ENCODE data around the gene ZNF208. TPM values are rescaled to one million over a fixed set of nuclear protein-coding genes. Genes with fewer than 3 reads are reported as not detected.
"Not testable (repeated sequence)": the region's sequence is repeated elsewhere in the genome, so short reads cannot be mapped to it uniquely, and the experiment has no call there.

ZNF208 gene
- total RNA-seq, 8 experiments from 2014 or later = 0.05 to 0.71 (median 0.41) TPM; not detected in 3

- Histone ChIP-seq H3K27ac (no peak overlapping the region), H3K4me3 (no peak overlapping the region), H3K4me1 (replicated peaks in 1 of 2) (no peaks in the 10 kb centered on the region)
- WGBS, 10 experiments = 0 to 81% (median 60%) methylated on average over 1 to 2 of the region's 2 CpGs; no CpG with 5 or more reads in 5 of the 10 experiments
- in situ Hi-C loops (cut with MboI; ENCODE audit: low pct_unique_long_range_greater_than_20kb in 2 of 9, low sequenced_read_pairs in 9 of 9, unreplicated experiment in 9 of 9) = no loop called here
- no peak for ATAC-seq (replicated peaks in 6 of 8)
Measured at GRCh38 chr19:21912654-21913053, 98.1 kb downstream of the ZNF208 start.

- Histone ChIP-seq H3K27ac (no peak overlapping the region), H3K4me1 (replicated peaks in 1 of 2) (no peaks in the 10 kb centered on the region), H3K4me3 (no peak overlapping the region)
- ATAC-seq (replicated peaks in 6 of 8) = no peak
- in situ Hi-C loops (cut with MboI; ENCODE audit: low pct_unique_long_range_greater_than_20kb in 2 of 9, low sequenced_read_pairs in 9 of 9, unreplicated experiment in 9 of 9) = no loop called here
- WGBS, 10 experiments = 0 to 33% (median 16%) methylated on average over 1 to 2 of the region's 2 CpGs; no CpG with 5 or more reads in 4 of the 10 experiments
Measured at GRCh38 chr19:21910318-21910717, 100.4 kb downstream of the ZNF208 start.

GRCh38 chr19:21908066-21908465 lies 102.7 kb downstream of the ZNF208 start:
- no peak for ATAC-seq (replicated peaks in 6 of 8)
- WGBS, 10 experiments = 17 to 80% (median 60%) methylated on average over 1 to 3 of the region's 3 CpGs; no CpG with 5 or more reads in 3 of the 10 experiments

GRCh38 chr19:21907516-21907915 lies 103.2 kb downstream of the ZNF208 start:
- H3K4me1 ChIP-seq (replicated peaks in 1 of 2) = no peaks in the 10 kb centered on the region
- 20 to 63% (median 47%) methylated on average over 1 to 3 of the region's 4 CpGs; no CpG with 5 or more reads in 5 of the 10 experiments for WGBS, 10 experiments
- no peak overlapping the region for H3K27ac ChIP-seq
- in situ Hi-C loops (cut with MboI; ENCODE audit: low pct_unique_long_range_greater_than_20kb in 2 of 9, low sequenced_read_pairs in 9 of 9, unreplicated experiment in 9 of 9) = no loop called here
- ATAC-seq (replicated peaks in 6 of 8) = no peak
- no peak overlapping the region for H3K4me3 ChIP-seq

More at GRCh38 chr19:21908066-21908465, 102.7 kb downstream of the ZNF208 start:
- no peak overlapping the region for H3K27ac ChIP-seq
- in situ Hi-C loops (cut with MboI; ENCODE audit: low pct_unique_long_range_greater_than_20kb in 2 of 9, low sequenced_read_pairs in 9 of 9, unreplicated experiment in 9 of 9) = no loop called here
- H3K4me1 ChIP-seq (replicated peaks in 1 of 2) = no peaks in the 10 kb centered on the region
- H3K4me3 ChIP-seq = no peak overlapping the region

- ATAC-seq (replicated peaks in 6 of 8) = no peak
- H3K4me3 ChIP-seq = no peak overlapping the region
- no peak overlapping the region for H3K27ac ChIP-seq
- in situ Hi-C loops (cut with MboI; ENCODE audit: low pct_unique_long_range_greater_than_20kb in 2 of 9, low sequenced_read_pairs in 9 of 9, unreplicated experiment in 9 of 9) = no loop called here
- no peaks in the 10 kb centered on the region for H3K4me1 ChIP-seq (replicated peaks in 1 of 2)
- 13 to 20% (median 20%) methylated on average over 1 of the region's 1 CpG; no CpG with 5 or more reads in 6 of the 10 experiments for WGBS, 10 experiments
Measured at GRCh38 chr19:21902571-21902970, 108.2 kb downstream of the ZNF208 start.

DNA sequence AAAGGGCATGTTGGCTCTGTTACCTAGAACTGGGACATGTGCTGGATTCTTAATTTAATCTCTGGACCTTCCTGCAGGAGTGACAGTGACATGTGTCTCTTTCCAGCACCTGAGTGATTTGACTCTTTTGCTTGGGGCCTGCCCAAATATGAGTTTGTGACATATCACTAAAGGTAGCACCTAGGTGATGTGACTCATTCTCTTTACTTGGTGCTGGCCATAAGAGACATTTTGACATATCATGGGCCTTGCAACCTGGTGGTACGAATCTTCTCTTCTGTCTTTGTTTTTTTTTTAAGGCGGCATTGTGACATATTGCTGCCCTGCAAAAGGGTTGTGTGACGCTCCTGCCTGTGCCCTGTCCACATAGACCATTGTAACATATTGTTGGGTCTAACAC lies 108.9 kb downstream of the ZNF208 start:
- ATAC-seq (replicated peaks in 6 of 8) = no peak
- in situ Hi-C loops (cut with MboI; ENCODE audit: low pct_unique_long_range_greater_than_20kb in 2 of 9, low sequenced_read_pairs in 9 of 9, unreplicated experiment in 9 of 9) = no loop called here
- 0 to 80% (median 40%) methylated on average over 1 to 3 of the region's 3 CpGs; no CpG with 5 or more reads in 3 of the 10 experiments for WGBS, 10 experiments

GRCh38 chr19:21900401-21900800 lies 110.3 kb downstream of the ZNF208 start:
- H3K27ac ChIP-seq = no peak overlapping the region
- 0 to 60% (median 14%) methylated on average over 1 of the region's 1 CpG; no CpG with 5 or more reads in 7 of the 10 experiments for WGBS, 10 experiments
- no peaks in the 10 kb centered on the region for H3K4me1 ChIP-seq (replicated peaks in 1 of 2)
- no peak overlapping the region for H3K4me3 ChIP-seq
- no peak for ATAC-seq (replicated peaks in 6 of 8)
- in situ Hi-C loops (cut with MboI; ENCODE audit: low pct_unique_long_range_greater_than_20kb in 2 of 9, low sequenced_read_pairs in 9 of 9, unreplicated experiment in 9 of 9) = no loop called here

More for the DNA sequence above, 108.9 kb downstream of the ZNF208 start:
- no peak overlapping the region for H3K27ac ChIP-seq
- no peak overlapping the region for H3K4me3 ChIP-seq
- H3K4me1 ChIP-seq (replicated peaks in 1 of 2) = no peaks in the 10 kb centered on the region

DNA sequence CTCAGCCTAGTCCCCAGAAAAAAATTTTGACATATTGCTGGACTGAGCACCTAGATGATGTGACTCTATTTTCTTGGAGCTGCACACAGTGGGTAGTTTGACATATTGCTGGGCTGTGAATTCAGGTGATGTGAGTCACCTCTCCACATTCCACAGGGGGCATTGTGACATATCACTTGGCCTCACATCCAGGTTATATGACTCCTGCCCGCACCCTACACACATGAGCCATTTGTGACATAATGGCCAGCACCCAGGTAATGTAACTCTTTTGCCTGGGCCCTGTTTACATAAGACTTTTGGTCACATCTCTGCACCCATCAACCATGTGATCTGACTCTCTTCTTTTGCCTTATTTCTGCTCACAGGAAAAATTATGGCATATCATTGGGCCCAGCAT lies 119.7 kb downstream of the ZNF208 start:
- Histone ChIP-seq H3K4me1 (replicated peaks in 1 of 2) (no peaks in the 10 kb centered on the region), H3K27ac (no peak overlapping the region)
- WGBS, 10 experiments = 0 to 83% (median 33%) methylated on average over 1 of the region's 1 CpG; no CpG with 5 or more reads in 5 of the 10 experiments

DNA sequence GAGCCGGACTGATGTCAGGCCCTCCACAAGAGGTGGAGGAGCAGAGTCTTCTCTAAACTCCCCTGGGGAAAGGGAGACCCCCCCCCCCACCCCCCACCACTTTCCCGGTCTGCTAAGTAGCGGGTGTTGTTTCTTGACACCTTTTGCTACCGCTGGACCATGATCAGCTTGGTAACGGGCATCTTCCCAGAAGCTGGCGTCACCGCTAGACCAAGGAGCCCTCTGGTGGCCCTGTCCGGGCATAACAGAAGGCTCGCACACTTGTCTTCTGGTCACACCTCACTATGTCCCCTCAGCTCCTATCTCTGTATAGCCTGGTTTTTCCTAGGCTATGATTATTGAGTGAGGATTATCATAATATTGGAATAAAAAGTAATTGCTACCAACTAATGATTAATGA lies 120.7 kb downstream of the ZNF208 start:
- H3K4me3 ChIP-seq; H3K27ac ChIP-seq; in situ Hi-C loops (cut with MboI; ENCODE audit: low pct_unique_long_range_greater_than_20kb in 2 of 9, low sequenced_read_pairs in 9 of 9, unreplicated experiment in 9 of 9); H3K4me1 ChIP-seq (replicated peaks in 1 of 2); ATAC-seq (replicated peaks in 6 of 8): not testable (repeated sequence)
- no CpG with 5 or more reads among the region's 9 CpGs for WGBS, 10 experiments

More for the DNA sequence above, 119.7 kb downstream of the ZNF208 start:
- in situ Hi-C loops (cut with MboI; ENCODE audit: low pct_unique_long_range_greater_than_20kb in 2 of 9, low sequenced_read_pairs in 9 of 9, unreplicated experiment in 9 of 9) = no loop called here
- no peak overlapping the region for H3K4me3 ChIP-seq
- no peak for ATAC-seq (replicated peaks in 6 of 8)

- H3K4me1 ChIP-seq (replicated peaks in 1 of 2); ATAC-seq (replicated peaks in 6 of 8); H3K27ac ChIP-seq; H3K4me3 ChIP-seq; in situ Hi-C loops (cut with MboI; ENCODE audit: low pct_unique_long_range_greater_than_20kb in 2 of 9, low sequenced_read_pairs in 9 of 9, unreplicated experiment in 9 of 9): not testable (repeated sequence)
- WGBS, 10 experiments = 0 to 75% (median 9%) methylated on average over 1 to 2 of the region's 2 CpGs; no CpG with 5 or more reads in 2 of the 10 experiments
Measured at GRCh38 chr19:21885516-21885915, 125.2 kb downstream of the ZNF208 start.

DNA sequence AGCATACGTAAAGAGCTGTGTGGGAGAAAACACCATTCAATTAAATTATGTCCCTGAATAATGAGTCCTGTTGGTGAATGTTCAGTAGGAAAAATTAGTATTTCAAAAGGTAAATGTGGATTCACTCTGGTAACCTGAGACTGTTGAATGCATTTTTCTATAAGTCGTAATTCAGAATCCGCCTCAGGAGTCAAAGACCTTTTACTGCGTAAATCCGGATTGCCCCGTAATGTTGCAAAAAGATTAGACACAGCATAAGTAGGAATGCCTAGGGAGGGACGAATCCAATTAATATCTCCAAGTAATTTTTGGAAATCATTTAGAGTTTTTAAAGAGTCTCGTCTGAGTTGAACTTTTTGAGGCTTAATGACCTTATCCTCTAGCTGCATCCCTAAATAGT lies 126.0 kb downstream of the ZNF208 start:
- ATAC-seq (replicated peaks in 6 of 8); H3K4me1 ChIP-seq (replicated peaks in 1 of 2); H3K4me3 ChIP-seq; in situ Hi-C loops (cut with MboI; ENCODE audit: low pct_unique_long_range_greater_than_20kb in 2 of 9, low sequenced_read_pairs in 9 of 9, unreplicated experiment in 9 of 9); H3K27ac ChIP-seq: not testable (repeated sequence)
- 8 to 100% (median 70%) methylated on average over 1 to 8 of the region's 8 CpGs; no CpG with 5 or more reads in 1 of the 10 experiments for WGBS, 10 experiments

GRCh38 chr19:21883516-21883915 lies 127.2 kb downstream of the ZNF208 start:
- no peak for ATAC-seq (replicated peaks in 6 of 8)
- Histone ChIP-seq H3K4me1 (replicated peaks in 1 of 2) (no peaks in the 10 kb centered on the region), H3K27ac (no peak overlapping the region), H3K4me3 (no peak overlapping the region)
- in situ Hi-C loops (cut with MboI; ENCODE audit: low pct_unique_long_range_greater_than_20kb in 2 of 9, low sequenced_read_pairs in 9 of 9, unreplicated experiment in 9 of 9) = no loop called here
- 34 to 83% (median 60%) methylated on average over 4 to 9 of the region's 10 CpGs for WGBS, 10 experiments

Measured in motor neuron (in vitro differentiated cells).